Skeletal muscle tissue (tissue), 4 donors: Measurements from ENCODE around the gene PMEPA1. TPM values are rescaled to one million over a fixed set of nuclear protein-coding genes. Genes with fewer than 3 reads are reported as not detected.

Experiments used
- H3K27ac ChIP-seq: one replicate; pipeline ENCODE4 v1.7.0; 2013; ENCODE audit warnings: mild to moderate bottlenecking, low read depth, low read length, inconsistent platforms
- H3K27me3 ChIP-seq, 3 donors: one replicate each; pipeline ENCODE4 v1.7.0; 2013; ENCODE audit warnings: low read length in 3 of 3; ENCODE audit not compliant: control insufficient read depth in 3 of 3, insufficient read depth in 3 of 3
- H3K36me3 ChIP-seq, 3 donors: one replicate each; pipeline ENCODE4 v1.7.0; 2013; ENCODE audit warnings: low read length in 3 of 3; ENCODE audit not compliant: control insufficient read depth in 3 of 3, insufficient read depth in 3 of 3
- H3K4me1 ChIP-seq, 3 donors: one replicate each; pipeline ENCODE4 v1.7.0; 2013; ENCODE audit warnings: low read length in 3 of 3, mild to moderate bottlenecking in 3 of 3; ENCODE audit not compliant: control insufficient read depth in 3 of 3, insufficient read depth in 3 of 3
- H3K4me3 ChIP-seq, 3 donors: one replicate each; pipeline ENCODE4 v1.7.0; 2013; ENCODE audit warnings: low read length in 3 of 3
- H3K9ac ChIP-seq, 3 donors: one replicate each; pipeline ENCODE4 v1.7.0; 2013; ENCODE audit warnings: low read length in 3 of 3, mild to moderate bottlenecking in 3 of 3, moderate library complexity in 2 of 3, low read depth in 1 of 3
- H3K9me3 ChIP-seq, 3 donors: one replicate each; pipeline ENCODE4 v1.7.0; 2013; ENCODE audit warnings: low read length in 3 of 3; ENCODE audit not compliant: control insufficient read depth in 3 of 3
- total RNA-seq: library from RNA; depleted of rRNA; stranded (reverse); fragments of >200 nt; gene quantifications from one replicate; pipeline ENCODE4 v1.2.3, GENCODE V29; 2014
- donor health status: Osteomylitis.

PMEPA1 gene
- total RNA-seq, 1 donor from 2014 or later = 5.2 TPM

DNA sequence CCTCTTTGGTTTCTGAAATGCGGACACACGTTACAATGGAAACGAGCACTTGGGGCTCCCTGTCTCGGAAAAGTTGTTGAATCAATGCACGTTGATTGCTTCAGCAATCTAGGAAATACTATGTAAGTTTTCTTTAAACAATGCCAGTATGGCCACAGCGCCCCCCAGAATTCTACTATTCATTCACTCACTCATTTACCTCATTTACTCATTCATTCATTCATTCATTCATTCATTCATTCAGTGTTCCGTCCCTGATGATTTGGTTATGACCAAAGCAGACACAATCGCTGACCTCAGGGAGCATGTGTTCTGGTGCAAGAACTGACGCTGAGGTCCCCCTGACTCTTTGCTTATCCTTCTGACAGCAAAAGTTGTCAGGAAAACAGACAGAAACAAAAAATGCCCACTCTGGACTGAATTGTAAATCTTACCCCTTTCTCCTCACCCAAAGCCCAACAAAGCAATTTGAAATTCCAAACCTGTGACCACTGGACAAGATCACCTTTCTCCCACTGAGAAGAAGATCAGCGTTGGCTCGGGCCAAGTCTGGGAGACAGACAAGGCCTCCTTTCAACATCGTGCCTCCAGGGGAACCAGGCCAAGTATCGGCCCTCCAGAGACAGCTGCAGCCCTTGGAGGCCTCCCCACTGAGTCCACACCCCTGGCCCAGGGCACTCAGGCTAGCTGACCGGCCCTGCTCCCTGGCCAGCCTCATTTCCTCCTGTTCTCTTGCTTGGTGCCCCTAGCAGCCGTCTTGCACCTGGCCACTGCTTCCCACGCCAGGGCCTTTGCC lies 15.0 kb upstream of the PMEPA1 start:
- Histone ChIP-seq H3K27ac (no peak overlapping the region), H3K36me3 (no peaks in the 10 kb centered on the region), H3K9me3 (no peaks in the 10 kb centered on the region), H3K9ac (peak overlapping the region in 1 of 3 donors; percentile 33), H3K4me3 (peak overlapping the region in 1 of 3 donors; percentile 35), H3K27me3 (no peaks in the 10 kb centered on the region), H3K4me1 (peaks cover 13 to 18% (median 14%) of the 10 kb centered on the region in 3 donors)

DNA sequence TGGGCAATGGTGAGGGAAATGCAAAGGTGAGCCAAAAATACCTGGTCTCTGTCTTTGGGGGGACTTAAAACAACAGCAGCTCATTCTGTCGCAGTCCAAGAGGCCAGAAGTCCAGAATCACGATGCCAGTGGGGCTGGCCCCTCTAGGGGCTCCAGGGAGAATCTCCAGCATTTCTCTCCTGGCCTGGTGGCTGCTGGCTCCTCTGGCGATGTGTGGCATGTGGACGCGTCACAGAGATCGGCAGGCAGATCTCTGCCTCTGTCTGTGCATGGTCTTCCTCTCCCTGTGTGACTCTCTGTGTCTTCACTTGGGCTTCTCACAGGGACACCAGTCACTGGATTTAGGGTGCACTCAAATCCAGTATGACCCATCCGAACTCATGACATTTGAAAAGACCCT lies 14.0 kb upstream of the PMEPA1 start:
- Histone ChIP-seq H3K4me1 (peaks cover 16 to 20% (median 16%) of the 10 kb centered on the region in 3 donors), H3K27me3 (no peaks in the 10 kb centered on the region), H3K9ac (no peak overlapping the region), H3K4me3 (no peak overlapping the region), H3K9me3 (no peaks in the 10 kb centered on the region), H3K36me3 (no peaks in the 10 kb centered on the region), H3K27ac (no peak overlapping the region)

DNA sequence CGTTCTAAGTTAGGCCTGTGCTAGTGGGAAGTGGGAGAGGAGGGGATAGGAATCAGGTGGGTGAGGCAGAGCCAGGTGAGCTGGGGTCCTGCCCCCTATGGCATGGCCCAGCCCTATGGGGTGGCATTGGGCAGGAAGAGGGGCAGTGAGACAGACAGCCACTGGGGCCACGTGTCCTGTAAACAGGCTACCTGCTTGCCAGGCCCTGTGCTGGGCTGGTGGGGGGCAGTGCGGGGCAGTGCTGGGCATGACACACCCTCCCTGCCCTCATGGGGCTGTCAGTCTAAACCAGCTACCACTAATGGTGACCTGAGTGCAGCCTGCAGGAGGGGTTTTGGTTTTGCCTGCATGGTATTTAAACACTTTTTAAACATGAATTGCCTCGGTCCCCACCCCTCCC lies 10.1 kb upstream of the PMEPA1 start:
- peaks cover 35 to 40% (median 37%) of the 10 kb centered on the region in 3 donors for H3K4me1 ChIP-seq
- no peak overlapping the region for H3K27ac ChIP-seq
- no peaks in the 10 kb centered on the region for H3K27me3 ChIP-seq
- no peak overlapping the region for H3K4me3 ChIP-seq
- H3K9me3 ChIP-seq = no peaks in the 10 kb centered on the region
- H3K36me3 ChIP-seq = no peaks in the 10 kb centered on the region
- no peak overlapping the region for H3K9ac ChIP-seq

DNA sequence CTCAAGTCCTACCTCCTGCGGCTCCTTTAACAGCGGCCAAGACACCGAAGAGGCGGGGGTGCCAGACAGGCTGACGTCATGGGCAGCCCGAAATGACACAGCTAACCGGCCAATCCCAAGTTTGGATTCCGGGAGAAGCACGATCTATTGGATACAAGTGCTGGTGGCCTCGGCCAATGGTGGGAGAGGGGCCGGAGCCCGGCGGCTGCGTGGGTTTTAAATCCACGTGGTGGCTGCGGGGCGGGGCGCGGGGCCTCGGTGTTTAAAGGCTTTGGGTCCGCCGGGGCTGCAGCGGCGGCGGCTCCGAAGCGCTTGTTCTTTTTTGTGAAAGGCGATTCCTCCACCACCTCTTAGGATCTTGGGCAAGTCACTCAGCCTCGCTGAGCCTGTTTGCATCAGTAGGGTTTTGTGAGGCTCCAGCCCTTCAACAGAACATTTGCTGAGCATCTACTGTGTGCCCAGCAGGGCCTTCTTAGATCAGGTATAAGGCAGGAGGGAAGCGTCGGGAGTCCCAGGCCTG lies 8.7 kb upstream of the PMEPA1 start:
- H3K36me3 ChIP-seq = no peaks in the 10 kb centered on the region
- H3K9me3 ChIP-seq = no peaks in the 10 kb centered on the region
- no peaks in the 10 kb centered on the region for H3K27me3 ChIP-seq
- H3K27ac ChIP-seq = no peak overlapping the region
- H3K4me1 ChIP-seq = peaks cover 46 to 50% (median 47%) of the 10 kb centered on the region in 3 donors
- peak overlapping the region; percentile 71 to 72 (median 72) for H3K4me3 ChIP-seq
- peak overlapping the region; percentile 42 to 68 (median 59) for H3K9ac ChIP-seq

DNA sequence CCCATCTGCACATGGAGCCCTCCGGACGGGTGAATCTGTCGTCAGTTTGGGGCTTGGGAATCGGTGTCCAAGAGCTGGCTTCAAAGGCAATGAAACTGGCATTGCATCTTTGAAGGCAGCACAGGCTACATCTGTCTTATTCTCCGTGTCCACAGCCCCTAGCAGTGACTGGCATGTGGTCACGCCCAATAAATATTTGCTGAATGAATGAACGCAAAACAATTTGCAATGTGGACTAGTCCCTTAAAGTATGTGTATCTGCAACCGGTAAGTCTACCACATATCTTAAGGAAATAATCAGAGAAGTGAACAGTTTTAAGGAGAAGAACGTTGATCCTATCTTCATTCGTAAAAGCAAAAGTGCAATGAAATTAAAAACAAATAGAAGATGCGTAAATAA lies 8.0 kb upstream of the PMEPA1 start:
- H3K4me3 ChIP-seq = peak overlapping the region; percentile 57 to 67 (median 61)
- H3K9me3 ChIP-seq = no peaks in the 10 kb centered on the region
- H3K27ac ChIP-seq = peak overlapping the region; percentile 15
- H3K4me1 ChIP-seq = peaks cover 54 to 56% (median 54%) of the 10 kb centered on the region in 3 donors
- no peaks in the 10 kb centered on the region for H3K36me3 ChIP-seq
- H3K27me3 ChIP-seq = no peaks in the 10 kb centered on the region
- H3K9ac ChIP-seq = peak overlapping the region; percentile 25 to 71 (median 54)

DNA sequence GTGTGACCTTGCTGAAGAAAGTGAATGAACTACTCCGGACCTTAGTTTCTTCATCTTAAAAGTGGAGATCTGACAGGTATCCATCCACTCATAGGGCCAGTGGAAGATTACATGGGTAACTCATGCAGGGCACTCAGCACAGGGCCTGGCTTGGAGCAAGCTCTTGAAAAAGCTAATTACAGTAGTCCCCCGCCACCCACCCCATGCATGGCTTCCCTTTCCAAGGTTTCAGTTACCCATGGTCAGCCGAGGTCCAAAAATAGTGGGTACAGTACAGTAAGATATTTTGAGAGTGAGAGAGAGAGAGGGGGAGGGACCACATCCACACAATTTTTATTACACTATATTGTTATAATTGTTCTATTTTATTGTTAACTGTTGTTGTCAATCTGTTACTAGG lies 7.1 kb upstream of the PMEPA1 start:
- H3K9me3 ChIP-seq = no peaks in the 10 kb centered on the region
- no peaks in the 10 kb centered on the region for H3K36me3 ChIP-seq
- H3K27me3 ChIP-seq = no peaks in the 10 kb centered on the region
- peaks cover 63 to 65% (median 63%) of the 10 kb centered on the region in 3 donors for H3K4me1 ChIP-seq
- H3K27ac ChIP-seq = peak overlapping the region; percentile 42
- peak overlapping the region in 1 of 3 donors; percentile 66 for H3K9ac ChIP-seq
- peak overlapping the region in 2 of 3 donors; percentile 6 to 15 for H3K4me3 ChIP-seq

DNA sequence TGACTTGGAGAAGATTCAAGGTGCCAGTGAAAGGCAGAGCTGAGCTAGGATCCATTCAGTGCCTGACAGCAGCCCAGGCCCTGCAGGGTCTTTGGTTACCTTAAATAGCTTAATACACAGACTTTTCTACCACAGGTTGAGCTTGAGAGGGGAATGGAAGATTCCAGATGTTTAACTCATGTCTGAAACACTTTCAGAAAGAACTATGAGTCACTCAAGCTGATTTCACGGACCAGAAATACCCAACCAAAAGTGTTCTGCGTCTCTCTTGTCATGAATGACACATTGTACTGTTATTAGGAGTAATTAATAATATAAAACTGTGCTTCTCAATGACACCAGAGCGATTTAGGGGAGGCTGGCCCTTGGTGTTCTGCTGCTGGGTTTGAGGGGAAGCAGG lies 6.4 kb upstream of the PMEPA1 start:
- H3K4me1 ChIP-seq = peaks cover 70% of the 10 kb centered on the region in 3 donors
- no peaks in the 10 kb centered on the region for H3K27me3 ChIP-seq
- H3K4me3 ChIP-seq = peak overlapping the region in 2 of 3 donors; percentile 6 to 15
- H3K9me3 ChIP-seq = no peaks in the 10 kb centered on the region
- H3K36me3 ChIP-seq = no peaks in the 10 kb centered on the region
- H3K9ac ChIP-seq = peak overlapping the region in 1 of 3 donors; percentile 66
- peak overlapping the region; percentile 42 for H3K27ac ChIP-seq

DNA sequence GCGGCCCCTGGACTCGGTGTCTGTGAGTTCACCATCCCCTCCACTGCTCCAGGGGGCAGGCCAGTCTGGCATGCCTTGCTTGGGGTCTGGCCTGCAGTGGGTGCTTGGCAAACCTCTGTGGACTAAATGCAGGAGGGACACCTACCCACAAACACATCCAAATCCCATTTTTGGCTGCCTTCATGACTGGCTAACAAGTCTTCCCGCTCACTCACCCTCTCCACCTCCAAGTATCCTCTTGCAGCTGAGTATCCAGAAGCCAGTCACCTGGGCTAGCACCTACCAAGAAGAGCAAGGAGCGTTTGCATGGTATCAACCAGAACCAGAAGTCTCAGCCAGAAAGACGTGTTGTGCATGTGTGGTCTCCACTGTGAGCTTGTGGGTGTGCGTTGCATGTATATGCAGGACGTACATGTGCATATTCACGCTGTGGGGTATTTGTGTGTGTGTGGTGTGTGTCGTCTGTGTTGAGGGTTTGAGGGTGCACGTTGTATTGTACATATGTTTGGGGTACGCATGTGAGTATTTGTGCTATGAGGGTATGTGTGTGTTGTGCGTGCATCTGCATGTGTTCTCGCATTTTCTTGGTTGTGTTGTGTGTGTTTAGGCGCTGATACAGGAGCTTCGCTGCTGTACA lies 5.6 kb upstream of the PMEPA1 start:
- H3K36me3 ChIP-seq = no peaks in the 10 kb centered on the region
- peaks cover 77 to 78% (median 77%) of the 10 kb centered on the region in 3 donors for H3K4me1 ChIP-seq
- H3K27me3 ChIP-seq = no peaks in the 10 kb centered on the region
- H3K27ac ChIP-seq = peak overlapping the region; percentile 52
- H3K9ac ChIP-seq = peak overlapping the region in 1 of 3 donors; percentile 45
- peak overlapping the region in 1 of 3 donors; percentile 22 for H3K4me3 ChIP-seq
- no peaks in the 10 kb centered on the region for H3K9me3 ChIP-seq

DNA sequence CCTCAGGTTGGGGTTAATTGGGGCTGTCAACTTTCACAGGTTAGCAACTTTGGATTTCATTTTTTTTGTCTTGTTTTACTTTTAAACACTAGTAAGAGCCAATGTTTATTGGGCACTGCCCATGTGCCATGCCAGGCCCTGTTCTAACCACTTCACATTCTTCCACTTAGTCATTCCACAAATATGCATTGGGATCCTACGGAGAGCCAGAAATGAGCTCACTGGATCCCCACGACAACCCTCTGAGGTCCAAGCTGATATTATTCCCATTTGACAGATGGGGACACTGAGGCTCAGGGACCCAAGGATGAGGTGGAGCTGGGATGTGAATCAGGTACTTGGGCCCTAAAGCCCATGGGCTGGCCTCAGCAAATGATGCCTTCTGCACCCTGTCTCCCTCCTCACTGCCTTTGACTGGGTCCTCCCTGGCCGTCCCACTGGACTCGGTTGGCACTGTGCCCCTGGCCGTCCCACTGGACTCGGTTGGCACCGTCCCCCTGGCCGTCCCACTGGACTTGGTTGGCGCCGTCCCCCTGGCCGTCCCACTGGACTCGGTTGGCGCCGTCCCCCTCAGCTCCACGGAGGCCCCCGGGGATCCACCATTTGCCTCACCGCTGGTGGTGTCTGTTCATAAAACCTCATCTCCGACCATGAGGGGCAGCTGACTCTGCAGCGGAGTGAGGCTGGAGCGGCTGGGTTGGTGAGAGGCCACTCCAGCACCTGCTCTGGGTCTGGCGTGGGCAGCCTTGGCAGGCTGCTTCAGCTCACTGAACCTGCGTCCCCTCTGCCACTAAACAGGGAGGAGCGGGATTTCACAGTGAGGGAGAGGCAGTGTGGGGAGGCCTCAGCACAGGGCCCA lies 4.8 kb upstream of the PMEPA1 start:
- Histone ChIP-seq H3K4me1 (peaks cover 77 to 82% (median 79%) of the 10 kb centered on the region in 3 donors), H3K4me3 (peak overlapping the region in 1 of 3 donors; percentile 29), H3K27ac (peak overlapping the region; percentile 52), H3K27me3 (no peaks in the 10 kb centered on the region), H3K9ac (peak overlapping the region in 2 of 3 donors; percentile 32 to 45), H3K36me3 (no peaks in the 10 kb centered on the region), H3K9me3 (no peaks in the 10 kb centered on the region)
